GM06990 (cell line): ENCODE measurements around the gene RNF112.
"Not testable (repeated sequence)": the region's sequence is repeated elsewhere in the genome, so short reads cannot be mapped to it uniquely, and the experiment has no call there.

ENCODE experiments used
- DNase-seq: peaks from one replicate; pipeline ENCODE4 v3.0.0-alpha.2; 2011; ENCODE audit not compliant: insufficient read length; ENCODE audit errors: extremely low read depth
- H3K27me3 ChIP-seq: replicated peaks from 2 replicates; pipeline ENCODE4 v1.6.0; 2011; ENCODE audit warnings: low read length; ENCODE audit not compliant: control insufficient read depth, insufficient read depth
- H3K36me3 ChIP-seq: 2 replicates; pipeline ENCODE4 v1.5.1; 2011; ENCODE audit warnings: low read length; ENCODE audit not compliant: control insufficient read depth, insufficient read depth
- H3K4me3 ChIP-seq: replicated peaks from 2 replicates; pipeline ENCODE4 v1.5.1; 2011; ENCODE audit warnings: low read depth, mild to moderate bottlenecking, control low read depth, low read length
- TF ChIP-seq, protein P1 (sequence below): IDR thresholded peaks from 2 replicates; pipeline ENCODE4 v1.5.1; 2011; ENCODE audit warnings: low read length, control low read depth, mild to moderate bottlenecking, inconsistent platforms; ENCODE audit not compliant: insufficient read depth, poor library complexity, severe bottlenecking

RNF112 gene

DNA sequence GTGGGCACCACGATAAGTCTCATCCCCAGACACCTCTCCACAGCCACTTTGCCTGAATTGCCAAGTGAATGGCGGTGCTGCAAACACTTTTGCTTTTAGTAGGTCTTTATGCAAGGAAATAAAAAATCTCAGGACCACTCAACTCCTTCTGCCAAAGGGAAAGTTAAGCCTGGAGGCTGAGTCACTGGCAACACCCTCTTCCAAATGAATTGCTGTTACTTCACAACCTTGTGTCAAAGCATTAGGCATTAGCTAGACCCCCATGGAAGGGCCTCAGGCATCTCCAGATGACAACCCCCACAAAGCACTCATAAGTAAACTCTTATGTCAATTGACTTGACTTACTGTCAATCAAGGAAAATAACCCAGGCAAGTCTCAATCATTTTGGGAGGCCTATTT is 43.0 kb downstream of the RNF112 start:
- TF ChIP-seq, protein P1, sequence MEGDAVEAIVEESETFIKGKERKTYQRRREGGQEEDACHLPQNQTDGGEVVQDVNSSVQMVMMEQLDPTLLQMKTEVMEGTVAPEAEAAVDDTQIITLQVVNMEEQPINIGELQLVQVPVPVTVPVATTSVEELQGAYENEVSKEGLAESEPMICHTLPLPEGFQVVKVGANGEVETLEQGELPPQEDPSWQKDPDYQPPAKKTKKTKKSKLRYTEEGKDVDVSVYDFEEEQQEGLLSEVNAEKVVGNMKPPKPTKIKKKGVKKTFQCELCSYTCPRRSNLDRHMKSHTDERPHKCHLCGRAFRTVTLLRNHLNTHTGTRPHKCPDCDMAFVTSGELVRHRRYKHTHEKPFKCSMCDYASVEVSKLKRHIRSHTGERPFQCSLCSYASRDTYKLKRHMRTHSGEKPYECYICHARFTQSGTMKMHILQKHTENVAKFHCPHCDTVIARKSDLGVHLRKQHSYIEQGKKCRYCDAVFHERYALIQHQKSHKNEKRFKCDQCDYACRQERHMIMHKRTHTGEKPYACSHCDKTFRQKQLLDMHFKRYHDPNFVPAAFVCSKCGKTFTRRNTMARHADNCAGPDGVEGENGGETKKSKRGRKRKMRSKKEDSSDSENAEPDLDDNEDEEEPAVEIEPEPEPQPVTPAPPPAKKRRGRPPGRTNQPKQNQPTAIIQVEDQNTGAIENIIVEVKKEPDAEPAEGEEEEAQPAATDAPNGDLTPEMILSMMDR: no peak
- Histone ChIP-seq H3K4me3 (no peak overlapping the region), H3K27me3 (no peaks in the 10 kb centered on the region; the same call in 1 of the 2 replicates), H3K36me3 (no peaks in the 10 kb centered on the region)
- DNase-seq: no peak

DNA sequence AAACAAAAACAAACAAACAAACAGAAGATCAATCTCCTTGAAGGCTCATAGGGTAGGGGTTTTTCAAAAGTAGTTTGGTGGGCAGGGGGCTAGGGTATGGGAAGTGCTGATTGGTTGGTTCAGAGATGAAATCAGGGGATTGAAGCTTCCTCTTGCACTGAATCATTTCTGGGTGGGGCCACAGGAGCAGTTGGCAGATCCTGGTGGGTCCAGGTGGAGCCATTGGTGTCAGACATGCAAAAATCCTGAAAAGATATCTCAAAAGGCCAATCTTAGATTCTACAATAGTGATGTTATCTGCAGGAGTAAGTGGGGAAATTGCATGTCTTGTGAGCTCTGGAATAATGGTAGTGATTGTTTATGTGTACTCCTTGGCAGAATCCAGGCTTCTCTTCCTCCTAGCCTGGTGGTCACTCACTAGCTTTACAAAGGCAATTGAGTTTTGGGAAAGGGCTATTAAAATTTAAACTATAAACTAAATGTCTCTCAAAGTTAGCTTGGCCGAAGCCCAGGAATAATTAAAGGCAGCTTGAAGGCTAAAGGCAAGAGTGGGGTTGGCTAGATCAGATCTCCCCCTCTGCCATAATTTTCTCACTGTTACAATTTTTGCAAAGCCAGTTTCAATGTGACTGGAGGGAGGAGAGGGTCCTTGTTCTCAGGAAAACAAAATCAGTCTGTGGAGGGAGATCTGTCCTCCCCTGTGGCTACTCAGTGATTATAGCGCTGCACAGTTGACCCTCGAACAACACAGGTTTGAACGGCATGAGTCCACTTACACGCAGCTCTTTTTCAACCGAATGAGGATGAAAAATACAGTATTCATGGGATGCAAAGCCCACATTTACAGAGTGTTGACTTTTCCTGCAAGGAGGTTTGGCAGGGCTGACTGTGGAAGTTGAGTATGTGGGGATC is 45.2 kb downstream of the RNF112 start:
- TF ChIP-seq, protein P1: no peak
- H3K36me3 ChIP-seq: no peaks in the 10 kb centered on the region
- H3K4me3 ChIP-seq: no peak overlapping the region
- no peak for DNase-seq
- no peaks in the 10 kb centered on the region; the same call in 1 of the 2 replicates for H3K27me3 ChIP-seq

DNA sequence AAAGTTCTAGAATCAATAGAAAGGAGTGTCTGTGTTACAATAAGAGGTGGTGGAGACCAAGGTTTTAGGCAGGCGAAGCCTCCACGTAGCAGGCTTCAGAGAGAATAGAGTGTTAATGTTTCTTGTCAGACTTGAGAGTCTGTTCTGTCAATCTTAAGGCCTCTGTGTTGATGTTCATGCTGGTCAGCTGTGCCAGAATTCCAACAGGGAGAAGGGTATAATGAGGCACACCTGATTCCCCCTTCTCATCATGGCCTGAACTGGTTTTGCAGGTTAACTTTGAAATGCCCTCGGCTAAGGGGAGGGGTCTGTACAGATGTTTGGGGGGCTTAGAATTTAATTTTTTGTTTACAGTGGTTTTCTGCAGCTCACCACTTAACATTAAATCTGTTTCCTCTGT is 46.0 kb downstream of the RNF112 start:
- Histone ChIP-seq H3K36me3 (no peaks in the 10 kb centered on the region), H3K27me3 (no peaks in the 10 kb centered on the region; the same call in 1 of the 2 replicates), H3K4me3 (no peak overlapping the region)
- TF ChIP-seq, protein P1: no peak
- no peak for DNase-seq

DNA sequence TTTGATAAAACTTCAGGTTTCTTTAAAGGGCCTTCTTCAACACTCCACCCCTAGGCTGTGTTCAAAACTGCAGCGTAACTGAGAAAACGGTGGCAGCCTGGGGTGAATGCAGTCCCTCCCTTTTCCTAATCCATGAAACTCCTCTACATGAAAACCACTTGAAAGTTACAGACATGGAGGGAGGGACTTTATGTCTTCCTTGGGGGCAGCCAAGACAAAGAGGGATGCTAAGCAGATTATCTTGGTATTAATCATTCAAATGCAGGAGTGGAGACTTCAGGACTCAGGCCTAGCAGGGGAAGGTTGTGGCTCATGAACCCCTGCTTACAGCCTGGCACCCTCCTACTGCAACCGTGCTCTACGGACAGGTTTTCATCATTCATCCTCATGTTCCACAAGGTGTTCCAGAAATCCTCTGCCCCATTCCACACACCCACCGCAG is 46.8 kb downstream of the RNF112 start:
- DNase-seq: no peak
- TF ChIP-seq, protein P1: no peak
- Histone ChIP-seq H3K27me3 (no peaks in the 10 kb centered on the region), H3K4me3 (no peak overlapping the region), H3K36me3 (no peaks in the 10 kb centered on the region)

DNA sequence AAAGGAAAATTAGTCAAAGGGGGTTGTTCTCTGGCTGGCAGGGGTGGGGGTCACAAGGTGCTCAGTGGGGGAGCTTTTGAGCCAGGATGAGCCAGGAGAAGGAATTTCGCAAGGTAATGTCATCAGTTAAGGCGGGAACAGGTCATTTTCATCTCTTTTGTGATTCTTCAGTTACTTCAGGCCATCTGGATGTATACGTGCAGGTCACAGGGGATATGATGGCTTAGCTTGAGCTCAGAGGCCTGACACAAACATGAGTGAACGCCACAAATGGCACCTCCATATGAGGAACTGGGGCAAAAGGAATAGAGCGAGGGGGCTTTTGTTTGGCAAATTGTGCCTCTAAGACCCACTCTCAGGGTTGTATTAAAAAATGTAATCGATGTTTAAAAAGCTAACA is 47.4 kb downstream of the RNF112 start:
- not testable (repeated sequence) for H3K4me3 ChIP-seq, DNase-seq, H3K36me3 ChIP-seq, H3K27me3 ChIP-seq

DNA sequence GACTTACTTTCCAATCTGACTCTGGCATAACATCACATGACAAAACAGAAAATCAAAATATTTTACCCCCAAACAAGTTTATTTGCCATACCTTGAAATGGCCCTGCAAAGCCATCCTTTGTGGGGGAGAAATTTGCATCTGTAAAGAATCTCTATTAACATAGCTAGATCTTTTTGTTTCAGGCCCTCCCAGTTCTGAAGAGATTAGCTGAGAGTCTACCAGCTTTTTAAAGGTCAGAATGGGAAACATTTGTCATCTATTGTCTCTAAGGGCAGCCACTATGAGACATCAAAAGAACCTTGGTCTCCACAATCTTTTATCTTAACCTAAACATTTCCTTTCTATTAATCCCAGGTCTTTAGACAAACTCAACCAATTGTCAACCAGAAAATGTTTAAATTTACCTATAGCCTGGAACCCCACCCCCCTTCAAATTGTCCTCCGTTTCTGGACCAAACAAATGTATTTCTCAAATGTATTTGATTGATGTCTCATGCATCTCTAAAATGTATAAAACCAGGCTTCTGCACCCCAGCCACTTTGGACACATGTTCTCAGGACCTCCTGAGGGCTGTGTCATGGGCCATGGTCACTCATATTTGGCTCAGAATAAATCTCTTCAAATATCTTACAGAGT is 48.1 kb downstream of the RNF112 start:
- H3K27me3 ChIP-seq, DNase-seq, H3K36me3 ChIP-seq, H3K4me3 ChIP-seq: not testable (repeated sequence)
